Right kidney (tissue), 9 donors: ENCODE results near the gene SASH3.
A peak's percentile ranks its signal among the peaks of the same experiment; 100 is the strongest.
"Not testable (repeated sequence)": the region's sequence is repeated elsewhere in the genome, so short reads cannot be mapped to it uniquely, and the experiment has no call there.

Source experiments
- DNase-seq: peaks from one replicate; pipeline ENCODE4 v3.0.0-alpha.2; 2016
- long read RNA-seq, 8 donors: transcript quantifications; one replicate each; lab custom pipeline, GENCODE V29; 2026

The SASH3 gene
- long read RNA-seq, donor 1, partial matches to known transcripts = 0 of 1 reads
- long read RNA-seq, donor 1, other reads (novel, unspliced or antisense) = 0 of 1 reads
- long read RNA-seq, donor 2 = 0 reads
- long read RNA-seq, donor 3 = 0 reads
- long read RNA-seq, donor 4 = 0 reads
- long read RNA-seq, donor 5, partial matches to known transcripts = 0 of 1 reads
- long read RNA-seq, donor 5, other reads (novel, unspliced or antisense) = 0 of 1 reads
- long read RNA-seq, donor 6 = 0 reads
- long read RNA-seq, donor 7 = 0 reads
- long read RNA-seq, donor 8, partial matches to known transcripts = 0 of 1 reads
- long read RNA-seq, donor 8, other reads (novel, unspliced or antisense) = 0 of 1 reads

- no peak for DNase-seq
Measured at GRCh38 chrX:129779747-129780146, at the start of gene SASH3. SASH3 (plus strand) TSS chrX:129779949; CDS start chrX:129780098, 149 bp downstream.

GRCh38 chrX:129731228-129731627 is 48.5 kb upstream of the SASH3 start:
- no peak for DNase-seq

DNA sequence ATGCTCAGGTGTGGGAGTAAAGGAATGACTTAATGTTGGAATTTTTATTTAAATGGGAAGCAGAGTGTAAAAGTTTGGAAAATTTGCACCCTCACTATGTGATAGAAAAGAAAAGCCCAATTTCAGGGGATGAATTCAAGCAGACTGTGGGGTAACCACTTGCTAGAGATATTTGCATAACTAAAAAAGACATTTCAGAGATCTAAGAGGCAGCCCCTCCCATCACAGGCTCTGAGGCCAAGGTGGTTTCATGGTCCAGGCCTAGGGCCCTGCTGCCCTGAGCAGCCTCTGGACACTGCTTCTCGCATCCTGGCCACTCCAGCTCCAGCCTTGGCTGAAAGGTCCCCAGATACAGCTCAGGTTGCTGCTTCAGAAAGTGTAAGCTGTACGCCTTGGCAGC is 46.9 kb upstream of the SASH3 start:
- no peak for DNase-seq

DNA sequence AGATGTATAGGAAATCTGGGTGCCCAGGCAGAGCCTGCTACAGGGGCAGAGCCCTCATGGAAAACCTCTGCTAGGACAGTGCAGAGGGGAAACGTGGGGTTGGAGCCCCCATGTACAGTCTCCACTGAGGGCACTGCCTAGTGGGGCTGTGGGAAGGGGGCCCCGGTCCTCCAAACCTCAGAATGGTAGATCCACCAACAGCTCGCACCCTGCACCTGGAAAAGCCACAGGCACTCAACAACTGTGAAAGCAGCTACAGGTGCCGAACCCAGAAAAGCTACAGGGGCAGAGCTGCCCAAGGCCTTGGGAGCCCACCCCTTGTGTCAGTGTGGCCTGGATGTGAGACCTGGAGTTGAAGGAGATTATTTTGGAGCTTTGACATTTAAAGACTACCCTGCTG is 46.4 kb upstream of the SASH3 start:
- DNase-seq = no peak

GRCh38 chrX:129736491-129736890 is 43.3 kb upstream of the SASH3 start:
- no peak for DNase-seq

DNA sequence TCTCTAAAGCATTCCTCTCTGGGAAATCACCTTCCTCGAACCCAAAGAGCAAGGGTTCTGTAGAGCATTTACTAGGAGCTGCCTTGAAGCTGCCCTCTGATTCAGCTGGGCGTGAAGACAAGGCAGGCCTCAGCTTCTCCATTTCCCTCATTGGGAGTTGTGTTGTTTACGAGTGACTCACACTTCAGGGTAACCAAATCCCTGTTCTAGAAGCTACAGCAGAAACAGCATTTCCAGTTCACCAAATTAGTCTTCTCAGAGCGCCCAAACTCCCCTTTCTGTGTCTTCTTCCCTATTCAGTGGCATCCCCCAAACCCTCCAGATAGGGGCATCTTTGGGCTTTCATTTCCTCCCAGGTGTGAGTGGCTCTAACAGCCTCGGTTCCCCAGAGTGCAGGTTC is 41.8 kb upstream of the SASH3 start:
- no peak for DNase-seq

GRCh38 chrX:129738466-129739308 is 41.1 kb upstream of the SASH3 start, which contains the start of gene XPNPEP2:
XPNPEP2 (plus strand) TSS chrX:129738979; CDS start chrX:129739214, 235 bp downstream.
- peak; percentile 54 for DNase-seq

DNA sequence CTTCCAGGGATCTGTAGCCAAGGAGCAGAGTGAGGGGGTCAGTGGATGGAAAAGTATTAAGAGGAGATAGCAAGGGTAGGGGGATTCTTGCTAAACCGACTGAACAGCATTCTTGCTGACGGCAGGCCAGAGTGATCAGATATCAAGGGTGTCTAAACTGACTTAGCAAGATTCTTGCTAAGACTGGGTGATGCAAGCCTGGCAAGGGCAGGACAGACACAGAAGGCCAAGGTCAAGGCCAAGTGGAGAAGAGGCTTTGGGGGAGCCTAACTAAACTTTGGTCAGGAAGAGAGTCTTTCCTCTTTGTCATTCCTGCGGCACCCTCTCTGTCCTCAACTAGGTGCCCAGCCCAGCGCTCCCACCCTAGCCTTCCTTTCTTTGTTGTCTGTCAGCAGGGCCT is 40.2 kb upstream of the SASH3 start:
- DNase-seq = no peak

GRCh38 chrX:129741880-129742758 is 37.6 kb upstream of the SASH3 start:
- no peak for DNase-seq

DNA sequence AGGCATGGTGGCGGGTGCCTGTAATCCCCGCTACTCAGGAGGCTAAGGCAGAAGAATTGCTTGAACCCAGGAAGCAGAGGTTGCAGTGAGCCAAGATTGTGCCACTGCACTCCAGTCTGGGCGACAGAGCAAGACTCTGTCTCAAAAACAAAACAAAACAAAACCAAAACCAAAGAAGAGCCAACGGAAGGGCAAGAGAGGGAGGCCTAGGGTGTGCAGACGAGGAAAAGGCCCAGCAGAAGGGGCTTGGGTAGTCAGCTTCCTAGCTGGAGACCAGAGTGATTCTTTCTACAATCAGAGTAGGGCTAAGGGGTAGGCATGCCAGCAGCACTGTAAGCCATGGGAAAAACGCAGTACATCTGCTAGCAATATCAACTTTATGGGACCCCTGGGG is 37.0 kb upstream of the SASH3 start:
- not testable (repeated sequence) for DNase-seq

- DNase-seq = no peak
Measured at GRCh38 chrX:129743821-129744220, 35.9 kb upstream of the SASH3 start.

DNA sequence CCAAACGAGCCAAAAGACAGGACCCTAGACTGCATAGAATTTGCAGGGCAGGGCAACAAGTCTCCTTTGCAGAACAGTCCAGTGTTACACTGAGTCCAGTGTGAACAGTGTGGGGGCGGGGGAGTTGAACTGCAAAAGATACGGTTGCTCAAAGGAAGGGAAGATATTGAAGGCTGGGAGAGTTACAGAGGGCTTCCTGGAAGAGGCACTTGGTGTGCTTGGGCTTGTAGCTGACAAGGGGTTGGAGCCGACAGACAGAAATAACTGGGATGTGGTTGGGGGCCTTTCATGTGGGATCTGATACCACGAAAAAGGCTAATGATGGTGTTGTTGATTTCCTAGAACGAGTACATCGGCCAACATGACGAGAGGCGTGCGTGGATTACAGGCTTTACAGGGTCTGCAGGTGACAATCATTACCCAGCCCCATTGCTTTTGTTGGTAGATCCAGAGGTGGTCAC is 34.9 kb upstream of the SASH3 start:
- DNase-seq = no peak

DNA sequence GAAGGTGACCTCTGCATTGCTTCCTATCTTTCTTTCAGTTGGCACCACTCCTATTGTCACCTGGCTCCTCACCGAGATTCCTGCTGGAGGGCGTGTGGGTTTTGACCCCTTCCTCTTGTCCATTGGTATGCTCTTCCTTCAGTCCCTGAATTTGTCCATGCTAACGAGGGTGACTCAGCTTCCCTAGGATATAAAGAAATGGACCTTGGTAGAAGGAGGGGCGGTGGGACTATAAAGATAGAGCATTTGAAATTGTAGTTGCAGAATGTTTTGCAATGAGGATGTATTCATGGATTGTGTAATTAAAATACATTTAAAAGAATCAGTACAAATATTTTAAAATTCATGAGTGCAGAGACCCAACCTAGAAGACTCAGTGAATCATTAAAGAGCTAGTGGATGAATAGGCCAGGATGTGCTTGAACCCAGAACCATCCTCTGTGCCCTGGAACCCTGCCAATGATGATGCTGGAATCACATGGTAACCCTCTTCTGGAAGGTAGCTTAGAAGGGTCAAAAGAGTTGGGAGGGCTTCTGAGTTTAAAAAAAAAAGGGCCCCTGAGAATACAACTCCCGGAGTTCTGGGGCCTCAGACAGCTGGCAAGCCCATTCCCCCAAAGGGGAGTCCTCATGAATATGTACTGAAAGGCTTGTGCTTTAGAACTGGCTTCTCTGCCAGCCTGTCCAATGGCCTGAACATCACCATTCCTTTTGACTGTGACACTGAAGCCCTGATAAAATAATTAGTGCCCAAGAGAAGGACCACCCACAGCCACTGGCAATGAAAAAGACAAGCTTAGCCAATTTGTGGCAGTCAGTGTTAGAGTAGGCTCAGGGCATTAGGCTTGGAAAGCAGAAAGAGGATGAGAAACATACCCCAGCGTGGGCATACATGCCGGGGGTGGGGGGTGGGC is 32.9 kb upstream of the SASH3 start:
- DNase-seq = no peak

GRCh38 chrX:129747533-129747932 is 32.2 kb upstream of the SASH3 start:
- no peak for DNase-seq

- DNase-seq = no peak
Measured at GRCh38 chrX:129748305-129748704, 31.4 kb upstream of the SASH3 start.

GRCh38 chrX:129749069-129749468 is 30.7 kb upstream of the SASH3 start:
- DNase-seq = no peak

GRCh38 chrX:129750971-129751370 is 28.8 kb upstream of the SASH3 start:
- no peak for DNase-seq

DNA sequence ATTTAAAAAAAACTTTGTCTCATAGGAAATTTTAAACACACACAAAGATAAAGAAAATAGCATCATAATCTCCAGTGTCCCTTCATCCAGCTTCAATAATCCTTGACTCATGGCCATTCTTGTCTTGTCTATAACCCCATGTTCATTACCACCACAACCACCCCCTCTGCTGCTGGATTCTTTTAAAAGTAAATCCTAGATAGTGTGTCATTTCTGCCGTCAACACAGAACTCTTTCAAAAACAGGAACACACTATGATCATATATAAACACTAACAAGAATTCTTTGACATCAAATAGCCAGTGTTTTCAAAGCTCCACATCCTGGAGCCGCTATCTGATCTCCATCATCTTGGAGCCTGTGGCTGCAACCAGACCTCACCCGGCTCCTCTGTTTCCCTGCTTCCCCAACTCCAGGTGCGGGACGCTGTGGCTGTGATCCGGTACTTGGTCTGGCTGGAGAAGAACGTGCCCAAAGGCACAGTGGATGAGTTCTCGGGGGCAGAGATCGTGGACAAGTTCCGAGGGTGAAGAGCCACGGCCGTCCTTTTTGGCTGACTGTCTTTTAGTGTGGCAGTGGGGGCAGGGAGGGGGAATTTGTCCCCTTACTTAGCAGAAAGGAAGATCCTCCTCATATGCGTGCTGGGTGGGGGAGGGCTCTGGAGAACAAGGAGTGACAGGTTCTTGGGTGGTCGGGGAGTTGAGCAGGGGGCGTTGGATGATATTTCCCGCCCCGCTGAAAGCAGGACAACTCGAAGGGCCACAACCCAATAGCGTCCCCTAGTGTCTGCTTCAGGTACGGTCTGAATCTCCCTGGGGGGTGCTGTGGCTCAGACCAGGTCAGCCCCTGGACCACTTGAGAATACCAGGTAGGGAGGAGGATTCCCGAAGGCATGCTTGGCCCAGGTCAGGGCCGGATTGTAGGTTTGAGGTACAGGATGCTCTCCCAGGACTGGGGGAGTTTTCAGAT is 25.4 kb upstream of the SASH3 start:
- no peak for DNase-seq

GRCh38 chrX:129755779-129756650 is 23.7 kb upstream of the SASH3 start:
- no peak for DNase-seq
